HG03108 (cell line): ENCODE measurements around the gene EFL1.
"Not testable (repeated sequence)": the region's sequence is repeated elsewhere in the genome, so short reads cannot be mapped to it uniquely, and the experiment has no call there.

ENCODE experiments used
- ATAC-seq: cut with Tn5 transposase; IDR thresholded peaks from one replicate; pipeline ENCODE4 v1.9.1; 2021; ENCODE audit warnings: moderate library complexity; ENCODE audit not compliant: unreplicated experiment

The EFL1 gene

DNA sequence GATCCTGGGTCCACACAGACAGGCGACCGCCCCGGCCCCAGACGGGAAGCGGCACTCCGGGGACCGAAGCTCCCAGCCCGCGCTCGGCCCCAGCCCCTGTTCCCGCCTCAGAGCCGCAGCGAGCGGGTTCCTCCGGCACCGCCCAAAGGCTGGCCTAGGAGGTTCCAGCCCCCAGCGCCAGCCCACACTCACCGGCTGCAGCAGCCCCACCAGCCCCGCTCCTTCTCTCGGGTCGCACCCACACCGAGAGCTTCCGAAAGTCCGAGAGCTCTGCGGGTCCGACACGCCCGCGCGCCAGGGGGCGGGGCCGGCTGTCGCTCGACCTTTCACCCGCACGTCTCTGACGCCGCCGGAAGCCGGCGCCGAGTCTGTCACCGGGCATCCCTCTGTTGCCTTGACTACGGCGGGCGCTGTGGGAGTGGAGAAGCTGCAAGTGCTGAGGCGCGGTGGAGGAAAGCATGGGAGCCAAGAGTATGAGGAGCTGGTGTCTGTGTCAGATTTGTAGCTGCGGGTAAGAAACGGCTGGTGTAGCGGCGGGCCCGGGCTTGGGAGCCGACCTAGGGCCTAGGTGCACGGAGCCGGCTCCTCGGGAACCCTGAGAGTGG, at the start of gene EFL1, which contains the start of gene SAXO2:
Gene EFL1 (minus strand): TSS at position 313 of the 605 bp plus-strand sequence. CDS start 956 bp downstream, outside the sequence.
Gene SAXO2 (plus strand): TSS at position 397 of the 605 bp plus-strand sequence. CDS start 62 bp downstream, at position 459.
- ATAC-seq = peak; percentile 99

DNA sequence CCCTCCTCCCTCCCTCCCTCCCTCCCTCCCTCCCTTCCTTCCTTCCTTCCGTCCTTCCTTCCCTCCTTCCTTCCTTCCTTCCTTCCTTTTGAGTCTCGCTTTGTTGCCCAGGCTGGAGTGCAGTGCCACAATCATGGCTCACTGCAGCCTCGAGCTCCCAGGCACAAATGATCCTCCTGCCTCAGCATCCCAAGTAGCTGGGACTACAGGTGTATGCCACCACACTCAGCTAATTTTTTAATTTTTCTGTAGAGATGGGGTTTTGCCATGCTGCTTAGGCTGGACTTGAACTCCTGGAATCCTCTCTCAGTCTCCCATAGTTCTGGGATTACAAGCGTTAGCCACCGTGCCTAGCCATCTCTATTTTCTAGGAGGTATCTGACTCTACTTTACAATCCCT, 48.8 kb upstream of the EFL1 start:
- not testable (repeated sequence) for ATAC-seq

GRCh38 chr15:82309802-82310201, 47.3 kb upstream of the EFL1 start:
- ATAC-seq = no peak

GRCh38 chr15:82307714-82308081, 45.2 kb upstream of the EFL1 start:
- no peak for ATAC-seq

GRCh38 chr15:82306791-82307713, 44.5 kb upstream of the EFL1 start:
- ATAC-seq = no peak

DNA sequence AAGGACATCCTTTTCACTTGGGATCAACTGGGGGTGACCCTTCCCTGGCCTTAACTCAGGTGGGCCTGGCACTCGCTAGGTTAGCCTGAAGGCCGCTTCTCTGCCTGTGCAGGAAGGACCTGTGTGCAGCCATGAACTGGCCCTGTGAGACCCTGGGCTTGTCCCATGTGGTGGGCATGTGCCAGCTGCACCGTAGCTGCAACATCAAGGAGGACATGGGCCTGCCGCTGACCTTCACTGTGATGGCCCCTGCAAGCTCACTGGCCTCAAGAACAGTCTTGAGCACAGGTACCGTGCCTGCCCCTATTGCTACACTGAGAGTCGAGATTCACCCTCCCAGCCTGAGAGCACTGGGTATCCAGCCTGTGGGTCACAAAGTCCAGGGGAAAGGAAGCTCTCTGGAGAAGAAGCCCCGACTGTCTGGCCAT, 43.1 kb upstream of the EFL1 start:
- no peak for ATAC-seq

DNA sequence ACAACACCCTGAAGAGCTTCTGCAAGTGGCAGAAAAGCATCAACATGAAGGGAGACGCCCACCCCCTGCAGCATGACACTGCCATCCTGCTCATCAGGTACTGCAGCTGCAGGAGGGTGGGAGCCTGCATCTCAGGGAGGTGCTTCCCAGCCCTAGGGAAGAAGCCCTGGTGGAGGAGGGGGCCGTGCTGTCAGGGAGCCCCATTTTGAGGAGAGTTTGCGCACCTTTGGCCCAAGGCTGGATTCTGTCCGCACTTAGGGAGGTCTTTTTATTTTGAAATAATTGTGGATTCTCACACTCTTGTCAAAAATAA, 42.2 kb upstream of the EFL1 start:
- no peak for ATAC-seq

DNA sequence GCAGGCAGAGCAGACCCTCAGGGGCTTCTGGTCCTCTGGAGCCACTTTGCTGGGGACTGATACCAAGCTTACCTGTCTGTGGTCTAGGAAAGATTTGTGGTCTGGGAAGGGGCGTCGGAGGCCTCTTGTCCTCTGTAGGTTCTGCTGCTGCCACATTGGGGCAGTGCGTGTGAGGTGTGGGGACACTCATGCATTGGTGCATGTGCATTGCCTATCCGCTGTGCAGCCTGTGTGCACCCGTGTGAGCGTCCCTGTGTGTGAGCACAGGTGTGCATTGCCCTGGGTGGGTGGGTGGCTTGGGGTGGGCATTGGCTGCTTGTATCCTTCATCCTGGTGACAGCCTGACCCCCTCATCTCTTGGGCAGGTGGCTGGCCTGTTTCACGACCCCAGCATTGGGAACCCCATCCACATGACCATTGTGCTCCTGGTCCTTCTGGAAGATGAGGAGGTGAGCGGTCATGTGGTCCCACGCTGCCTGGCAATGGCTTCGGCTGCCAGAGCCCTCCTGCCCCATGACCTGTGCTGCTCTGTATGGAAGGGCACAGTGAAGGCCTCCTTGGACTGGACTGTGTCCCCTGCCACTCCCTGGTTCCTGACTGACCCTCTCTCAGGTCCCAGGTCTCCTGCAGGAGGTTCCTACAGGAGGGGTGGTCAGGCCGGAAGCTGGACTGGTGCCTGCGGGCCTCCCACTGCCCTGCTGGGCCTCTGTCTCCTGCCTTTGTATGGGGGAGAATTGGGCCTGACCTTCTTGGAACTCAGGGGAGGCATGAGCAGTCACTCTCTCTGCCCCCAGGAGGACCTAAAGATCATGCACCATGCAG, 41.6 kb upstream of the EFL1 start:
- no peak for ATAC-seq

- ATAC-seq = no peak
Observed at GRCh38 chr15:82301296-82302016, 38.9 kb upstream of the EFL1 start.

DNA sequence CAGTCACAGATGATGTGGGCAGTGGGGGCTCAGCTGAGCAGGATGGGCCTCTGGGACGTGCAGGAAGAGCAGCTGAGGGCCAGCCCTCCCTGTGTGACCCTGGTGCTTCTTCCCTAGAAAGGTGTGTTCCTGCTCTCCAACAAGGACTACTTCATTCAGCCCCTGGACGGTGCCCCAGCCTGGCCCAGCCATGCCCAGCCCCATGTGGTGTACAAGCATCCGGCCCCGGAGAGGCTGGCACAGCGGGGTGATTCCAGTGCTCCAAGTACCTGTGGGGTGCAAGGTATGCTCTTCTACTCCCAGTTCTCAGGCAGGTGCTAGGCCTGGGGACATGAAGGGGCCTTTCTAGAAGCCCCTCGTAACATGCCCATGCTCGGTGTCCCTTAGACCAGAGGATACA, 38.3 kb upstream of the EFL1 start:
- ATAC-seq = no peak

GRCh38 chr15:82300326-82300725, 37.8 kb upstream of the EFL1 start:
- not testable (repeated sequence) for ATAC-seq

DNA sequence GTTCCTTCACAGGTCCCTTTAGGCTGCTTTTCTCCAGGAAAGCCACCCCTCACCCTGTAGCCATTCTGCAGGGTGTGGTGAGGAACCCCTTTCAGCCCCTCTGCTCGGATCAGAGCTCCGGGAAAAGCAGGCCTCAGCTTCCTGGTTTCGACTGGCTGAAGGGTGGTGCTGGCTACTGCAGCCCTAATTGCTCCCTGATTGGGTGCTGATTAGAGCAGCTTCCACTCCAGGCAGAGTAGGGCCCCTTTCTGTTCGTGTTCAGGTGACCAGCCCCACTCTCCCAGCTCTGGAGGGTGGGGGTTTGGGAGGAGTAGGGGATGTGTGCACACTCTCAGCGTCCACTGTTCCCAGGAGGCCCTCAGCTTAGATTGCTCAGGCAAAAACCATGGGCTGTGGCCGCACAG, 37.0 kb upstream of the EFL1 start:
- not testable (repeated sequence) for ATAC-seq

DNA sequence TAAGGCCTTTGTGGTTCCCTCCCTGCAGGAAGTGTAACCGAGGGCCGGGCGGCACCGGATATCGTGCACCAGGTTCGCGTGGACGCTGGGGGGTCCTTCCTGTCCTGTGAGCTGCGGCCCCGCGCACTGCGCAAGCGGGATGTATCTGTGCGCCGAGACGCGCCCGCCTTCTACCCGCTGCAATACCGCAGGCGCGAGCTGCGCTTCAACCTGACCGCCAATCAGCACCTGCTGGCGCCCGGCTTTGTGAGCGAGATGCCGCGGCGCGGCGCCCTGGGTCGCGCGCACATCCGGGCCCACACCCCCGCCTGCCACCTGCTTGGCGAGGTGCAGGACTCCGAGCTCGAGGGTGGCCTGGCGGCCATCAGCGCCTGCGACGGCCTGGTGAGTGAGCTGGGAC, 36.0 kb upstream of the EFL1 start:
- ATAC-seq = no peak

DNA sequence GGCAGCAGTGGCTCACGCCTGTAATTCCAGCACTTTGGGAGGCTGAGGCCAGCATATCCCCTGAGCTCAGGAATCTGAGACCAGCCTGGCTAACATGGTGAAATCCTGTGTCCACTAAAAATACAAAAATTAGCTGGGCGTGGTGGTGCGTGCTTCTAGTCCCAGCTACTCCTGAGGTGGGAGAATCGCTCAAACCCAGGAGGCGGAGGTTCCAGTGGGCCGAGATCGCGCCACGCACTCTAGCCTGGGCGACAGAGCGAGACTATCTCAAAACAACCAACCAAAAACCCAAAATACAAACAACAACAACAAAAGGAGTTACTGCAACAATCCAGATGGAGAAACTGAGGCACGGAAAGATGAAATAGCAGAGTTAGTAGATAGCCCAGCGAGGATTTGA, 35.5 kb upstream of the EFL1 start:
- no peak for ATAC-seq

GRCh38 chr15:82297546-82297945, 35.0 kb upstream of the EFL1 start:
- ATAC-seq = no peak

GRCh38 chr15:82294061-82294690, 31.6 kb upstream of the EFL1 start:
- ATAC-seq = no peak

DNA sequence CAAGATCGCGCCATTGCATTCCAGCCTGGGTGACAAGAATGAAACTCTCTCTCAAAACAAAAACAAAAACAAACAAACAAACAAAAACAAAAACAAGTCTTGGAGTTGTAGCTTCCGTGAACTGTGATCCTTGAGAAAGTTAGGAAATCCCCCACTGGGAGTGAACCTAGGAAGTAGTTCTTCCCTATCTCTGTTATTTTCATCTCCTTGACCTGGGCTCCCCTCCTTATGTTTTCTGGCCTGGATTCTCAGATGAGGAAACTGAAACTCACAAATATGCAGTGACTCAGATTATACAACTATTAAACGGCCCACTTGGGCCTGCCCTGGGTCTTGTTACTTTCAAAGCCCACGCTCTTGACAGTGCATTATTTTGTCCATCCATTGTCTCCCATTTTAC, 29.7 kb upstream of the EFL1 start:
- ATAC-seq = no peak

- ATAC-seq = not testable (repeated sequence)
Observed at GRCh38 chr15:82288202-82288601, 25.7 kb upstream of the EFL1 start.

DNA sequence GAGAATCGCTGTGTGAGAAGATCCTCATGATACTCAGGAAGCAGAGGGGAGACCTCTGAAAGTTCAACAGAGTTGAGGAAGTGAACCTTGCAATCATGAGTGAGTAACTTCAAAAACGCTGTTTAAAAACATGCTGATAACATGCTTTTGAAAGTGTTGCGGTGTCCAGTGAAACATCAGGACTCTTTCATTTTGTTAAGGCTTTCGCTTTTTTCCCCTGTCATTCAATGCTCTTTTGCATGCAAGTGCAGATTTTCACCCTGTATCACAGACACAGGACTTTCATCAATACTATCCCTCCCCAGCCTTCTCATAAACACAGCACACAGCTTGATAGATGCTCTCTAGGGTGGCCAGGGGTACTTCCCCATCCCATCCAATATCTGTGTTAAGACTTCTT, 23.9 kb upstream of the EFL1 start:
- ATAC-seq = peak; percentile 86

DNA sequence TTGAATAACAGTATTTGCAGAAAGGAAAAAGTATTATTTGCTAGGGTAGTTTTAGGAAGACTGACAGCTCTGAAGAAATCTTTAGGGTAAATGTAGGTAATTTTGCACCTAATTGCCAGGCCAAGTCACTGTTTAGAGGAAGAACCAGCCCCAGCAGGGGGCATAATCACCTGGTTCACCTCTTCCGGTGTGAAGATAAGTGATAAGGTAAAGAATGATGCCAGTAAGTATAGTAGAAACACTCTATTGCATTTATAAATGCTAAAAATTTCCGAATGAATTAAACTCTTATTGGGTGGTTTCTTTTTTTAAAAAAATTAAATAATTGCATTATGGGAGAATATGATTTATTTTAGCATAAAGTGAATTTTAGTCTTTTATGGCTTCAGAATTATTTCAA, 21.8 kb upstream of the EFL1 start:
- ATAC-seq = not testable (repeated sequence)
